GM21723 (cell line): ENCODE results near the gene C4orf33.
"Not testable (repeated sequence)": the region's sequence is repeated elsewhere in the genome, so short reads cannot be mapped to it uniquely, and the experiment has no call there.

Experiments used
- ATAC-seq: cut with Tn5 transposase; IDR thresholded peaks from one replicate; pipeline ENCODE4 v1.9.1; 2021; ENCODE audit warnings: mild to moderate bottlenecking, moderate library complexity; ENCODE audit not compliant: unreplicated experiment

C4orf33 gene

GRCh38 chr4:129126614-129127013 is 30.7 kb downstream of the C4orf33 start:
- ATAC-seq = not testable (repeated sequence)

GRCh38 chr4:129129143-129129542 is 33.2 kb downstream of the C4orf33 start:
- no peak for ATAC-seq

DNA sequence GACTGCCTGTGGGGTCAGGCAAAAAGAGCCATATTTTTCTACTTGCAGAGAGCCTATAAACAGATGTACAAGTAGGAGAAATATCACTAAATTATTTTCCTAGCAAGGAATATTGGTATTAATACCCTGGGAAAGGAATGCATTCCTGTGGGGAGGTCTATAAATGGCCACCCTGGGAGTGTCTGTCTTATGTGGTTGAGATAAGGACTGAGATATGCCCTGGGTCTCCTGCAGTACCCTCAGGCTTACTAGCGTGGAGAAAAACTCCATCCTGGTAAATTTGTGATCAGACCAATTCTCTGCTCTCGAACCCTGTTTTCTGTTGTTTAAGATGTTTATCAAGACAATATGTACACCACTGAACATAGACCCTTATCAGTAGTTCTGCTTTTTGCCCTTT is 35.4 kb downstream of the C4orf33 start:
- ATAC-seq = no peak

DNA sequence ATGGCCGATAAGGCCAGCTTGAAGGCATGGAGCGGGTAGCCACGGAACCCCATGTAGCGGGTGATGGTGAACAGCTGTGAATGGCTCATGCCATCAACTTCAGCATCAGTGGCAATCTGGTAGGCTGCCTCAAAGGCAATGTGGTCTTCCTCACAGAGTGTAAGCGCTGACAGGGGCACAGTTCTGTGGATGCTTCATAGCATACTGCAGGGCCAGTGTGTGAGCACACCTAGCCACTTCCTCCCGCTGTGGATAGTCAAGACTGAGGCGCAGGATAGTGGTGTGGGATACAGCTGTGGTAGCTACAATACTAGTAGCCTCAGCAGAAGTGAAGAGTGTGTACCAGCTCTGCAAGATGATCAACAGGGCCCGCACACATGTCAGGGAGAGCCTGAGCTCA is 40.5 kb downstream of the C4orf33 start:
- ATAC-seq = no peak

DNA sequence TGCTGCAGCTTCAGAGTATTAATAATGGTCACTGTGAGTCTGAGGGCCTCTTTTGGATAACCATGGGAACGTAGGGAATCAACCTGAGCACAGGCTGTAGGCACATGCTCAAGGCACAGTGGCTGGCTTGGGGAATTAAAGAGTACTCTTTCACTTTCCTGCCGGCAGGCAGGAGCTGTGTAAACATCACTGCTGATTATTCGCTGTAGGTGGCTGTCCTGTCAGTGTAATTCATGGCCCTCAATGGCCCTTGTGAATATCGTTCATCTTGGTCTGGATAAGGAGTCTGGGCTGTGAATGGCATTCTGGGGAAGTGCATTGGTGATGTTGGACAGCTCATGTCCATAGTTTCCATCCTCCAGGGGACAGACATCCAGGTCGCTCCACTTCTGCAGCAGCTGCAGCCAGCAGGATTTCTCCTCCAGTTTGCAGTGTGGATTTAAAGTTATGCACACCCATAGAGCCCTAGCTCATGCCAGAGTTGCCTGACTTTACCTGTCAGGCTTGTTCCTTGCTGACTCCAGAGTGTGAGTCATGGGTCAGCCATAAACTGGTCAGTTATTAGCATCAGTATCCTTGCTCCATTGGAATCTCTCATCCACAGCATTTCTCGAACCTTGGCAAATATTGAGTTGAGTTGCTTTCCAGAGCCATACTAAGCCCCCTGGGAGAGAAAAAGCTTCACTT is 43.0 kb downstream of the C4orf33 start:
- ATAC-seq = no peak

DNA sequence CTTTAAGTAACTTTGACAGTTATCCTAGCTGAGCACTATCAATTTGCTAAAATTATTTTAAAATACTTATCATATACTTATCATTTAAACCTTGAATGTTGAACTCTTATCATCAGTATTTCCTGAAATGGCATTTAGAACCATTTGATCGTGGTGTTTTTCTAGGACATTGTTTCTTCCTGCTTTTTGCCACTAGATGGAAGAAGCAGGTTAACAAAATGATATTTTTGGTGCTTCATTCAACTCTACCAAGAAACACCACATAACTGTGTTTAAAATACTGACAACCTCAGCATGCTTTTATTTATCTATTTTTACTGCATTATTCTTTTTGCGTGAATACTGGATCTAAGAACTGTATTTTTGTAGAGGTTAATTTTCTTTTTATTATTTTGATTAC is 44.6 kb downstream of the C4orf33 start:
- ATAC-seq = no peak

GRCh38 chr4:129143359-129143758 is 47.4 kb downstream of the C4orf33 start:
- ATAC-seq = no peak

DNA sequence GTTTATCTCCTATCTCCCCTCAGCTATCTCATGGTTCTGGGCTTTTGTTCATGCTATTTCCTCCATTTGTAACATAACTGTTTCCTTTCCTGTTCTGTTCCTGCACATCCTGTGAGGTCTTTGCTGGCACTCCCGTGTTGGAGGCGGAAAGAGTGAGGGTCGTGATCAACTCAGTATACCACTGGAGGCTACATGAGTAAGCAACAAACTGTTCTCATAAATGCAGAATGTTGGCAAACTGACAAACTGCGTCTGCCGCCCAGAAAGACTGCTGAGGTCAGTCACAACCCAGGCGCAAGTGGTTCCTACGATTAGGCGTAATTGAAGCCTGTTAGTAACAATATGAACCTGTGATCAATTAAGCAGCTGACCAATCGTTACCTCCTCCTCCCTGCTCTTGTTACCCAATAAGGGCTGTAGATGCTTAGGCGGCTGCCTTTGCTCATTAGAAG is 48.8 kb downstream of the C4orf33 start:
- ATAC-seq = no peak

DNA sequence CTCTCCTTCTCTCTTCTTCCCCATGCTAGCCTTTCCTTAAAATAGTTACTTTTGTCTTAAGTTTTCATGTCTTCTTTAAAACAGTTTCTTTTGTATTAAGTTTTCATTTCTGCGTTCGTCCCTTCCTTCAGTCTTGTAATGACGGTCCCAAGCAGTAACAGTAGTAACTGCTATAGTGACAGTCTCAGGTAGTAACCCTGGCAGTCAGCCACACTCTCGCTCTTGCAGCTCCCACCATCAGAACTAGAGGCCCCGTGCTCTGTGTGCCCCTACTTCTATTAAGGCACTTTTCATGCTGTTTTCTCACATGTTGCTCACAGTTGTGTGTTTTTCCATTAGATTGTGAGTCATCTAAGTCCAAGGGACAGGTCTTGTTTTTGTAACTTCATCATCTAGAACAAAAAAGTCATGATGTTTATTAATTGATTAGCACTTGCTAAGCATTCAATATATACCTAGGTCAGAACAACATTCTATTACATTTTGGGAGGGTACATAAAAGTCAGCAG is 49.3 kb downstream of the C4orf33 start:
- ATAC-seq = no peak

DNA sequence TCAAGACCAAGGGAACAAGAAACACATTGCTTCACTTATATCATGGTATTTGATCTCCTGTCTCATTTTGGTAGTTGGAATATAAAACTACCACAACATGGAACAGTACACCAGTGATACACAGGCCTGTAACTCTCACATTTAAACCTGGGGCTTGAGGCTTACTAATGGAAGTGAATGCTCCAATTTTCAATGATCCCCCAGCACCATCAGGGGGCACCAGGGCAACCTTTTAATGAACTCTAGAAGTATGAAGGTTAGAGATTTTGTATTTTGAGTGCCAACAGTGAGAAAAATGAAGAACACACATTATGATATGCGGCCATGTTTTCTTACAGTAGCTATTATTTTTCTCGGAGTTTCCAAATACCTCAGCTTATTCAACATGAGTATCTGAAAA is 50.7 kb downstream of the C4orf33 start:
- no peak for ATAC-seq

DNA sequence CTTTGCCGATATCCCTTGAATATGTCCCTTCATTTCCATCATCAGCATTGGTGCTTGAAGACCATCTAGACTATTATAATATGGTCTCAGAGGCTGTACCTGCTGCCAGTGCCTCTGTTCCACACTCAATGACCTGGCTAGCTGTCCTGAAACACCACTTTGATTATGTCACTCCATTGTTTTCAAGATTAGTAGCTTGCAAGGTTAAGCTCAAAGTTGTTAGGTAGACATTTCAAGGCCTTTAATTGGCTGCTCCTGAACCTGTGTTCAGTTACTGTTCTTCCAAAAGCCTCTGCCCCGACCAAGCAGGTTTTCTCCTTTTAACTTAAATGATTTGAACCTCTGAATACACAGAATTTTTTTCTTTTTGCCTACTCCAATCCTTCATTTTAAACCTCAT is 52.9 kb downstream of the C4orf33 start:
- no peak for ATAC-seq

- no peak for ATAC-seq
Observed at GRCh38 chr4:129149906-129150305, 54.0 kb downstream of the C4orf33 start.

GRCh38 chr4:129152350-129152749 is 56.4 kb downstream of the C4orf33 start:
- ATAC-seq = no peak

GRCh38 chr4:129153700-129154099 is 57.7 kb downstream of the C4orf33 start:
- ATAC-seq = no peak

DNA sequence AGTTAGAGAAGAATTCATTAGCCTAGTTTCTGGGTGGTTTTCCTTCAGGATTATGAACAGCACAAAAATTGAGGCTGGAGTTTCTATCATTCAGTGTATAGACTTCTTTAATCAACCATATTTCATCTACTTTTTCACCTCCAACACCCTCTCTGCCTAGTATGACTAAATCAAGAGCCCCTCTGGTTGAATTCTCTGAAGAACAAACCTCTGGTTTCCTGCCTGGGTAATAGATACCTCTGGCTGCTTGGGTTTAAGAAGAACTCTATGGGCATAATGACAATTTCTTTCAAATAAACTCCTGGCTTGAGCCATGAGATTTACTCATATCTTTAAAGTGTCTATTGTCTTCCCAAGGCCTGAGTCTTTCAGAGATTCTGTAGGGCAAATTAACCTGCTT is 66.5 kb downstream of the C4orf33 start:
- ATAC-seq = no peak

- no peak for ATAC-seq
Observed at GRCh38 chr4:129163427-129163826, 67.5 kb downstream of the C4orf33 start.

- ATAC-seq = no peak
Observed at GRCh38 chr4:129164243-129164642, 68.3 kb downstream of the C4orf33 start.
